ENCODE measurements around the gene GRIP2. TPM values are rescaled to one million over a fixed set of nuclear protein-coding genes. Genes with fewer than 3 reads are reported as not detected.

The GRIP2 gene
- total RNA-seq, 1 donor from 2014 or later = not detected

DNA sequence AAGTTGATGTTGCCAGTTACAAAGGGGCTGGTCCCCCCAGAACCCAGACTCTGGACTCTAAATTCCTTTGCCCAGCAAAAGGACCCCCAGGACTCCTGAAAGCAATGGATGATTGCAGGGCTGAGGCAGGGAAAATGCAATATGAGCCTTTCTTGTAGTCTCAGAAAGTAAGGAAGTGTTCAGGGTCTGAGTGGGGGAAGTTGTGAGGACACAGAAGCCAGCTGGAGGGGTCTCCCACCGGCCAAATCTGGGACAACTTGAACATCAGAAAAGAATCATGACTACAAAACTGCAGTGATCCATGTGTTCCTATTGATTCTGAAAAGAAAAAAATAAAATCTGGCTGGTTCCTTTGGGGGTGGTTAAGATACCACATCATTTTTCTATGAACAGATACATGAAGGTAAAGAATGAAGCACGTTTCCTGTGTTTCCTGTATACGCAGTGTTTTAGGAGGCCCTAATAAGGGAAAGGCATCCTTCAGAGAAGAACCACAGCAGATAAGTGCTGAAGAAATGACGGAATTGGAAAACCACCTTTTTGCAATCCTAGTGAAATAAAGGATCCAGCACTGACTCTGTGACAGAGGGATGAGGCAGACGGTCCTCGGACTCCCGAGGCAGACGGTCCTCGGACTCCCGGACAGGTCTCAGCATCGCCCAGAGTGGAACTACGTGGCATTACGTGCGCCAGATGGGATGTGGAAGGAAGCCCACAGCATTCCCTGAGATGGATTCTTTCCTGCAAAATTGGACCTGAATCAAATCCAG lies 22.2 kb upstream of the GRIP2 start:
- no peak for TF ChIP-seq CTCF (conservative IDR thresholded peaks at IDR 0.05; ENCODE audit: low read depth, low read length)
- H3K4me3 ChIP-seq (ENCODE audit: low read depth, low read length) = no peak overlapping the region
- no peak for DNase-seq (ENCODE audit: low read depth)

DNA sequence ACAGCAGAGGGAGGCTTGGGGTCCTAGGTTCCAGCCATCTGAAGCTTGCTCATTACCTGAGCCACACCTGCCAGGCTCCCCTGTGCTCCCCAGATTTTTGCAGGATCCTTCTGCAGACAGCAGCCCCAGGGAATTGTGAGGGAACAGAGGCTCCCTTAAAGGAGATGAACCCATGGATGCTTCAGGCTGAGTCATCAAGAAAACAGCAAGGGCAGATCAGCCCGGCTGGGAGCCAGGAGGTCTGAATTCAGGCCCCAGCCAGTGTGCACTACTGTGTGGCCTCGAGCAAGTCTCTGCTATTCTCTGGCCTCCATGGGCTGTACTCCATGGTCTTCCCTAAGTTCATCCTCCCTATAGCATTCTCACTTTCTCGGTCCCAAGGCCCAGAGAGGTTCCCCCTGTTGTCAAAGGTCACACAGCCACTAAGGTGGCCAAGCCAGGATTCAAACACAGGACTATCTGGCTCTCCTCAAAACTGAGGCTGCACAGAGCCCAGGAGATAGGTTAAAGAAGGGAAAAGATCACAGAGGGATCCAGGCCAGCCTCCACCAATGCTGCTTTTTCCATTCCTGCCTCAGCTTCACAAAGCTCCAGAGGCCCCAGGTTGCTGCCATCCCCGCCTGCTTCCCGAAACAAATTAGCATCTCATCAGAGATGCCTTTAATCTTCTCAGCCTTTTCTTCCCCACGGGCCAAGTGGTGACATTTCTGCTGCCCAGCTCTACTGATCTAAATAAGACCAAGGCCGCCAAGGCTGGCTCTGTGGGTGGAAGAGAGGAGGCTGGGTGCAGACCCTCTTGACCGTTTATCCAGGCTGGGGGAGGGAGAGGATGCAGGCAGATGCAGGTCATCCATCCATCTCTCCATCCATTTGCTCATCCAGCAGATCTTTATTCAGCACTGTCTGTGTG lies 21.2 kb upstream of the GRIP2 start:
- H3K4me3 ChIP-seq (ENCODE audit: low read depth, low read length) = no peak overlapping the region
- TF ChIP-seq CTCF (conservative IDR thresholded peaks at IDR 0.05; ENCODE audit: low read depth, low read length) = no peak
- DNase-seq (ENCODE audit: low read depth) = no peak

DNA sequence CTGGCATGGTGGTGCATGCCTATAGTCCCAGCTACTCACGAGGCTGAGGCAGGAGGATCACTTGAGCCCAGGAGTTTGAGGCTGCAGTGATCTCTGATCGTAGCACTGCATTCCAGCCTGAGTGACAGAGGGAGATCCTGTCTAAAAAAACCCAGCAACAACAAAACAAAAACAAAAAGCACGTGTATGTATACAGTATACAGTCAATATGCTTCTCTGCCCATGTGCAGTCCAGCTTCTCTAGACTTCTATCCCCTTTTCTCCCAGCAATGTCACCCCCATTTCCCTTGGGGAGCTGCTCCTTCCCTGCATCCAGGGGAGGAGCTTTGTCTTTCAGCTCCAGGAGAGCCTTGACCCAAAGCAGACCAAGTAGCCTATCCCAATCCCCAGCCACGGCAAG lies 20.0 kb upstream of the GRIP2 start:
- no peak for DNase-seq (ENCODE audit: low read depth)
- TF ChIP-seq CTCF (conservative IDR thresholded peaks at IDR 0.05; ENCODE audit: low read depth, low read length) = no peak

GRCh38 chr3:14558029-14558428 lies 17.9 kb upstream of the GRIP2 start:
- no peak overlapping the region for H3K4me3 ChIP-seq (ENCODE audit: low read depth, low read length)
- TF ChIP-seq CTCF (conservative IDR thresholded peaks at IDR 0.05; ENCODE audit: low read depth, low read length) = no peak
- DNase-seq (ENCODE audit: low read depth) = no peak

More for the DNA sequence above, 20.0 kb upstream of the GRIP2 start:
- no peak overlapping the region for H3K4me3 ChIP-seq (ENCODE audit: low read depth, low read length)

DNA sequence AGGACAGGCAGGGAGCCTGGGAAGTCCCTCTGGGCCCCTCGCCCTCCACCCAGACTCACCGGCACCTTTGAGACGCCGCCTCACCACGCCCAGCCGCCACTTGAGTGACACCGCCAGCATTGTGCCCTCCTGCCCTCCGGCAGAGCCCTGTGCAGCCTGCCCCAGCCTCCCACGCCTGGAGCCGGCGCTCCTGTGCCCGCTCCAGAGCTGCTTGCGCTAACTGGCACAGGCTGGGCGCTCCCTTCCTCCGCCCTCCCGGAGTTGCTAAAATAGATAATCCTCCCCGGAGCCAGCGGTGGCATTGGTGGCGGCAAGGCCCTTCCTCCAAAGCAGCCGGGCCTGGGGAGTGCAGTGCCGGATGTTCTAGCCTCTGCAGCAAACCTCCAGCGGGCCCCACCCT lies 15.7 kb upstream of the GRIP2 start:
- no peak for DNase-seq (ENCODE audit: low read depth)
- no peak overlapping the region for H3K4me3 ChIP-seq (ENCODE audit: low read depth, low read length)
- TF ChIP-seq CTCF (conservative IDR thresholded peaks at IDR 0.05; ENCODE audit: low read depth, low read length) = no peak

DNA sequence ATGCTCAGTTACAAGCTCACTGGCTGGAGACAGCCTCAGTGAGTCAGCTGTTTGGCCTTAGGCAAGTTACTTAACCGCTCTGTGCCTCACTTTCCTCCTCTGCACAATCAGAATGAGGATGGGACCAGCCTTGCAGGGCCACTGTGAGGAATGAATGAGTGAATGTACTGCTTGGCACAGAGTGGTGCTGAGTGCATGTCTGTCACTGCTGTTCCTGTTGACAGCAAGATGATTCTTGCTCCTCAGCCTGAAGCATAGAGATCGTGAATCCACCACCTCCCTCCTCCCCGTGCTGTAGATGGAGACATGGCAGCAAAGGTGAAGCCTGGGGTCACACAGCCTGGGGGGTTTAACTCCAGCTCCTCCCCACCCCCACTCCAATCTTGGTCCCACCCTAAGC lies 14.6 kb upstream of the GRIP2 start:
- H3K4me3 ChIP-seq (ENCODE audit: low read depth, low read length) = no peak overlapping the region
- DNase-seq (ENCODE audit: low read depth) = no peak
- no peak for TF ChIP-seq CTCF (conservative IDR thresholded peaks at IDR 0.05; ENCODE audit: low read depth, low read length)

Measured in epithelial cell of proximal tubule (primary cell).